Stomach smooth muscle (tissue), 2 donors: ENCODE results near the gene IRX1.

ENCODE experiments used
- H3K27ac ChIP-seq: one replicate; pipeline ENCODE4 v1.7.0; 2013; ENCODE audit warnings: mild to moderate bottlenecking, low read length, inconsistent platforms
- H3K27me3 ChIP-seq, 2 donors: one replicate each; pipeline ENCODE4 v1.7.0; 2013; ENCODE audit warnings: low read length in 2 of 2; ENCODE audit not compliant: insufficient read depth in 2 of 2, control insufficient read depth in 1 of 2
- H3K36me3 ChIP-seq, 2 donors: one replicate each; pipeline ENCODE4 v1.7.0; 2013; ENCODE audit warnings: low read length in 2 of 2; ENCODE audit not compliant: control insufficient read depth in 2 of 2, insufficient read depth in 2 of 2
- H3K4me1 ChIP-seq: one replicate; pipeline ENCODE4 v1.7.0; 2013; ENCODE audit warnings: low read length; ENCODE audit not compliant: control insufficient read depth, insufficient read depth
- H3K4me3 ChIP-seq, 2 donors: one replicate each; pipeline ENCODE4 v1.7.0; 2013; ENCODE audit warnings: low read length in 2 of 2
- H3K9ac ChIP-seq, 2 donors: one replicate each; pipeline ENCODE4 v1.7.0; 2013; ENCODE audit warnings: low read length in 2 of 2, mild to moderate bottlenecking in 1 of 2
- H3K9me3 ChIP-seq, 2 donors: one replicate each; pipeline ENCODE4 v1.7.0; 2013; ENCODE audit warnings: low read length in 2 of 2; ENCODE audit not compliant: control insufficient read depth in 2 of 2
- donor health status: healthy.
- donor health status: Pancreatic carcinoma.

The IRX1 gene

DNA sequence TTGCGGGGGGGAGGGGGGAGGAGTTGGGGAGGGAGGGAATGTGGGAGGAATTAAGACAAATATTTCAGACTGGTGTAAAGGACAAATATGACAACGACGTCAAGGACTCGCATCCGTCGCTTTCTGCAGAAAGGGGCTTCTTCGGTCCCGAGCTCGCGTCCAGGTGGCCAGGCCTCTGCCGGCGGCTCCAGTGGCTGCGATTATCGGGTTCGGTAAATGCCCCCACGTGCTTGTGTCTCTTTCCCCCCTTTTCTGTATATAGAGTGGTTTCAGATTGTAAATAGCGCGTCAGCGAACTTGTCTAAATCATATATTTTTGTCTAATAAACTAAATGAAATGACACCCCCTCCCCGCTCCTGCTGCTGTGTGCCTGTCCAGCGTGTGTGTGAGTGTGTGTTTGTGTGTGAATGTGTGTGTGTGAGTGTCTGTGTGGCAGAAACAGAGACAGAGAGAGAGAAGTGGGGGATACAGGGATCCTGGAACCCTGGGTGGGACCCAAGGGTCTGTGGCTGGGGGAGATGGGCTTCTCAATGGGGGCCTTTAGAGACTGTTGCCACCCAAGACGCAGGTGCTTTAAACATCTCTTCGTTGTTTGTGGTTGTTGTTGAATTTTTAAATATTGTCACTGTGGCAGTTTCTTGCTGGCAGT, 5.6 kb downstream of the IRX1 start:
- H3K36me3 ChIP-seq = no peaks in the 10 kb centered on the region
- H3K4me3 ChIP-seq = no peak overlapping the region
- H3K27me3 ChIP-seq = peaks cover 70 to 96% of the 10 kb centered on the region in 2 donors
- peaks cover 13% of the 10 kb centered on the region for H3K4me1 ChIP-seq
- no peak overlapping the region for H3K27ac ChIP-seq
- H3K9ac ChIP-seq = no peak overlapping the region
- no peaks in the 10 kb centered on the region for H3K9me3 ChIP-seq

DNA sequence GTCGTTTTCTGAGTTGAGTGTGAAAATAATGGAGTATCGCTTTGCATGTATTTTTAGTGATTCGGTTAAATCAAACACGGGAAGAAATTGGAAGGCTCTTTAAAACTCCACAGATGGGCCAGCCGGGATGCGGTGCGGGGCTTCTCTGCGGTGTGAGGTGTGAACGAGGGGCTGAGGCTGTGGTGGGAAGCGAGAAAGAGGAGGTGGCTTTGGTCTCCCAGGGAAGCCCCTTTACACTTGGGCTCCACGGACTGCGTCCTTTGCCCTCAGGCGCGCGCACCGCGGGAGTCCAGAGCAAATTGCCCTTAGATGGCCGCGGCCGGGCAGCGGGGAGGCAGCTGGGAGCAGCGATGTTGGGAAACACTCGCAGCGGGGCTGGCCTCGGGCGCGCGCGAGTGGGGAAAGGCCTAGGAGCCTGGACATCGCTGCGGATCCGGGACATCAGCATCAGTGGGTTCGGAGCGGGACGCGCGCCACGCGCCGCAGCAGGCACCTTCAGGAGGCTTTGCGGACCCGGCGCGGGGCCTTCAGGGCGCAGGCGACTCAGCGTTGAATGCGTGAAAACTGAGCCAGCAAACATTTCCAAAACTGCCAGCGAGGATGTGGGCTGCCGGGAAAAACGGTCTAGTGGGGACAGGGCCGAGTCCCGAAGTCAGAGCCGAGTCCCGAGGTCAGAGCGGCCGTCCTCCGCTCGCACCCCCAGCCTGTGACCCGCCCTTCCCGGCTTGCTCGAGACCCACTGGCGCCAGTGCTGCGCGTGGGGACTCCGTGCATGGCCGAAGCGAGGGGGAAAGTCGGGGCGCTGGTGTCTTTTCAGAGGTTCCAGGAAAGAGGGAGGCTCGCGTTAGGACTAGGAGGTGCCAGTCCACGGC, 6.5 kb downstream of the IRX1 start:
- H3K9me3 ChIP-seq = no peaks in the 10 kb centered on the region
- H3K27me3 ChIP-seq = peaks cover 70 to 94% of the 10 kb centered on the region in 2 donors
- H3K27ac ChIP-seq = no peak overlapping the region
- H3K36me3 ChIP-seq = no peaks in the 10 kb centered on the region
- no peak overlapping the region for H3K9ac ChIP-seq
- H3K4me3 ChIP-seq = peak overlapping the region in 1 of 2 donors; percentile 52
- peaks cover 13% of the 10 kb centered on the region for H3K4me1 ChIP-seq

- Histone ChIP-seq H3K36me3 (no peaks in the 10 kb centered on the region), H3K9ac (no peak overlapping the region), H3K9me3 (no peaks in the 10 kb centered on the region), H3K4me3 (peak overlapping the region in 1 of 2 donors; percentile 52), H3K27me3 (peaks cover 64 to 86% of the 10 kb centered on the region in 2 donors), H3K4me1 (peaks cover 13% of the 10 kb centered on the region), H3K27ac (no peak overlapping the region)
Measured at GRCh38 chr5:3602785-3603502, 7.3 kb downstream of the IRX1 start.

DNA sequence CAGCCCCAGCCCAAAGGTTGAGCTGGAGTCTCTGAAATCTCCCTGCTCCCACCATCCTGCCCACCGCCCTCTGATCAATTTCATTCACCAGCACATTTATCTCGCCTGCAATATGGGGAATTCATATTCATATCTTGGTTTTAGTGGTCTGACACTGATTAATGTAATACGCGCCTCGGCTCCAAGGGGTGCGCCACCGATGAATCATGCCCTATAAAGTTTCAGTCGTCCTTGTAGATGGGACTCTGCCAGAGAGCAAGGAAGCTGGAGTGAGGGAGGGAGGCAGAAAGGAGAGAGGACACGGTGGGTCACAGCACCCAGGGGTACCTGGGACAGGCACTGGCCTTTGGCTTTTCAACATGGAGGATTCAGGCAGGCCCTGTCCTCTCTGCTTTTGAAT, 8.9 kb downstream of the IRX1 start:
- no peak overlapping the region for H3K9ac ChIP-seq
- no peak overlapping the region for H3K4me3 ChIP-seq
- H3K9me3 ChIP-seq = no peaks in the 10 kb centered on the region
- peaks cover 50 to 73% of the 10 kb centered on the region in 2 donors for H3K27me3 ChIP-seq
- H3K4me1 ChIP-seq = peaks cover 13% of the 10 kb centered on the region
- no peak overlapping the region for H3K27ac ChIP-seq
- H3K36me3 ChIP-seq = no peaks in the 10 kb centered on the region

DNA sequence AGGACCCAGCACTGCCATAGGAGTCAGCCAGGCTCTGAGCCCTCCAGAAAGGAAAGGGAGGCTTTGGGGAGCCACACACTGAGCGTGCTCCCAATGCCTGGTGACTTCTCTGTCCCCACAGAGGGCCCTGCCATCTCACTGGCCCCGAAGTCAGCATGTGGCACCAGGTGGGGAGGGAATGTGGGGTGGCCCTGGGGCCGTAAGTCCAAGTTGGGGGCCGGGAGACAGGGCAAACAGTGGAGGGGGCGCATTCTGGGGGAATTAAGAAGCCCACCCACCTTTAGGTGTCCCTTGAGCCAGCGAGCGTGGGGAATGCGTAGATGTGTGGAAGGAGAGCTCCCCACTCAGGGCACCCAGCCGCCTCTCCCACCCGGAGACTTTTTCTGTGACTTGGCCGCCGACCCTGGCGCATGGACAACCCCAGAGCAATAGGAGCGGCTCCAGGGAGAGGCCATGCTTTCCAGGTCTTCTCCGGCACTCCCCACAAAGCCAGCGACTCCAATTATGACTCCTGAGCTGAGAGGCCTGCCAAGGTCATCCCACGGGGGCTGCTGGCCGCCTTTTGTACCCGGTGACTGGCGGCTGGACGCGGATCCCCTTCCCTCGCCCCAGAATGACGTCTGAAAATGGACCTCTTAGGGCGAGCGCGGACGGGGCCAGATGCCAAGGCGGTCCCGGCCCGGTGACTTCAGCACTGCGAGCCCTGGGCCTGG, 9.8 kb downstream of the IRX1 start:
- Histone ChIP-seq H3K9ac (no peak overlapping the region), H3K4me3 (no peak overlapping the region), H3K4me1 (peaks cover 10% of the 10 kb centered on the region), H3K9me3 (no peaks in the 10 kb centered on the region), H3K36me3 (no peaks in the 10 kb centered on the region), H3K27me3 (peaks cover 45 to 63% of the 10 kb centered on the region in 2 donors), H3K27ac (no peak overlapping the region)

DNA sequence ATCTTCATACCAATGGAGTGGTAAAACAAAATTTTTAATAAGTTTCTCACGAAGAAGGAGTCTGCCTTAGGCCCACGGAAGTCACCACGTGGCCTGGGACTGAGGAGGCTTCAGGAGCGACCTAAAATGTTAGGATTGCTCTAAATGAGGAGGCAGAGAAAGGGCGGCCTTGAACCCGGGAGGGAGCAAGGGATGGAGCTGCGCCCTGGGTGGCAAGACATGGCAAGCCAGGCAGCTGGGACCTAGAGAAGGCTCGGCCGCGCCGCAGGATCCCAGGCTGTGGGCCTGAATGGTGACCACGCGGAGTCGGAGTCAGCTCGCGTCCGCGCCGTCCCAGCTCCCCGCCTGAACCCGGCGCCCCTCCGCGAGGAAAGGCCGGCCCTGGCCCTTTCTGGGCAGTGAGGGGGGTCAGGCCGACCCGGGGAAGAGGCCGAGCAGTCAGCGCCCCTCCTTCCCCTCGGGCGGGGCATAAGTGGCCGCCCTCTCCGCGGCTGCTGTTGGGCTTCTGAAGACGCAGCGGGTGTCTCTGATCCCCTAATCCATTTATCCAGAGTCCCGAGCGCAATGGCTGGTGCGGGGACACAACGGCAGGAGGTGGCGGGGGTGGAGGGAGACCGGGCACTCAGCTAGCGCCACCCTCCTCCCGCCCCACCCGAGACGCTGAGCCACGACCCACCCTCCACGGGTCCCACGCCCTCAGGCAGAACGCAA, 10.6 kb downstream of the IRX1 start:
- H3K4me3 ChIP-seq = no peak overlapping the region
- H3K27ac ChIP-seq = no peak overlapping the region
- H3K4me1 ChIP-seq = peaks cover 10% of the 10 kb centered on the region
- no peak overlapping the region for H3K9ac ChIP-seq
- H3K27me3 ChIP-seq = peaks cover 42 to 55% of the 10 kb centered on the region in 2 donors
- no peaks in the 10 kb centered on the region for H3K9me3 ChIP-seq
- H3K36me3 ChIP-seq = no peaks in the 10 kb centered on the region

- H3K4me3 ChIP-seq = no peak overlapping the region
- H3K9ac ChIP-seq = no peak overlapping the region
- no peaks in the 10 kb centered on the region for H3K36me3 ChIP-seq
- peaks cover 1% of the 10 kb centered on the region for H3K4me1 ChIP-seq
- H3K27ac ChIP-seq = no peak overlapping the region
- peaks cover 33 to 41% of the 10 kb centered on the region in 2 donors for H3K27me3 ChIP-seq
- H3K9me3 ChIP-seq = no peaks in the 10 kb centered on the region
Measured at GRCh38 chr5:3607541-3608181, 12.0 kb downstream of the IRX1 start.

DNA sequence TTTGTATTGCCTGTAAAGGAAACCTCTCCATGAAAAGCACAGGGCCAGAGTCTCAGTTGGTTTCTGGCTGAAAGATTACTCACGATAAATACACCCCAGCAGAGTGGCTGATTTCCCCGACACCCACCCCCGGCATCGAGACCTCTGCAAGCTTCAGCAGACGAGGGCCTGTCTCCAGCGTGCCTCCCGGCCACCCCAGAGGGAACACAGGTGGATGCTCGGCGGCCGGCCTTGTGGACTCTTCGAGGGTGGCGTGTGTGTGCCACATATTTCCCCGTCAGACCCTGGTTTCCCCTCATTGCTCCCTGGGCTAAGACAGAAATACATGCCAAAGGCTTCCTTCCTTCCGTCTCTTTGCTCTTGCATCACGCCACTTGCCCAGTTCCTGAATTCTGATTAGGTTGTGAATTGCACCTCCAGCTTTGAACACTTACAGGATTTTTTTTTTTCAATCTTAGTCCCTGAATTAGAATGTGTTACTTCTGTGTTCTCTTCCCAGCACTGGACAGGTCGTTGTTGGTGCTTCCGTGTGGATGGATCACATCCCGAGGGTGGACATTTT, 13.6 kb downstream of the IRX1 start:
- Histone ChIP-seq H3K4me1 (no peaks in the 10 kb centered on the region), H3K27me3 (peaks cover 22 to 28% of the 10 kb centered on the region in 2 donors), H3K9ac (no peak overlapping the region), H3K27ac (no peak overlapping the region), H3K4me3 (no peak overlapping the region), H3K9me3 (no peaks in the 10 kb centered on the region), H3K36me3 (no peaks in the 10 kb centered on the region)

GRCh38 chr5:3612591-3613042, 17.0 kb downstream of the IRX1 start:
- Histone ChIP-seq H3K4me1 (no peaks in the 10 kb centered on the region), H3K36me3 (no peaks in the 10 kb centered on the region), H3K9me3 (no peaks in the 10 kb centered on the region), H3K27ac (no peak overlapping the region), H3K4me3 (no peak overlapping the region), H3K9ac (no peak overlapping the region), H3K27me3 (peaks cover 3 to 5% of the 10 kb centered on the region in 2 donors)
